Gastroesophageal sphincter (tissue), 3 donors: Measurements from ENCODE around the gene OTOGL.

ENCODE experiments used
- POLR2A ChIP-seq, 2 donors: fragments of 450-650 bp; IDR thresholded peaks; one replicate each; pipeline ENCODE4 v1.6.1; 2017; ENCODE audit warnings: antibody characterized with exemption in 2 of 2, mild to moderate bottlenecking in 2 of 2, moderate library complexity in 1 of 2
- TF ChIP-seq, protein P1 (sequence below), 4 experiments: fragments of 200-600 bp in 2 of 4; fragments of 450-650 bp in 2 of 4; sonication (generic) in 1 of 4; IDR thresholded peaks; one replicate each; pipeline ENCODE4 v1.5.1; 2017 to 2019; ENCODE audit warnings: antibody characterized with exemption in 4 of 4, mild to moderate bottlenecking in 2 of 4, moderate library complexity in 2 of 4

DNA sequence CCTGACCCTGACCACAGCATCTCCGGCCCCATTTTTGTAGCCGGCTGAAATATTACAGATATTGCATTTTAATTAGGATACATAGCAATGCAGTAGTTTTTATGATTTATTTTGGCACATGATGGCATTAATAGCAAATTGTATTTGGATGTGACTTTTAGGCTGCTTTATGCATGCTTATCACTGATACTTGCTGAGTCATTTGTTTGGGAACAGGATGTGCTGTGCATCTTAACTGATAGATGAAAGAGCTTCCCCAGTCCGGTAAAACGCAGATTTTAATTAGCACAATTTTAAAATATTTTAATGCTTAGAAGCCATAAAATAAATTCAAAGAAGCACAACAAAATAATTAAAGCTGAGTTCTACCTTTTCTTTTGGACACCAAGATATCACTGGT is 90.7 kb downstream of the OTOGL start:
- TF ChIP-seq POLR2A (IDR thresholded peaks at IDR 0.05): no peak
- TF ChIP-seq, protein P1, sequence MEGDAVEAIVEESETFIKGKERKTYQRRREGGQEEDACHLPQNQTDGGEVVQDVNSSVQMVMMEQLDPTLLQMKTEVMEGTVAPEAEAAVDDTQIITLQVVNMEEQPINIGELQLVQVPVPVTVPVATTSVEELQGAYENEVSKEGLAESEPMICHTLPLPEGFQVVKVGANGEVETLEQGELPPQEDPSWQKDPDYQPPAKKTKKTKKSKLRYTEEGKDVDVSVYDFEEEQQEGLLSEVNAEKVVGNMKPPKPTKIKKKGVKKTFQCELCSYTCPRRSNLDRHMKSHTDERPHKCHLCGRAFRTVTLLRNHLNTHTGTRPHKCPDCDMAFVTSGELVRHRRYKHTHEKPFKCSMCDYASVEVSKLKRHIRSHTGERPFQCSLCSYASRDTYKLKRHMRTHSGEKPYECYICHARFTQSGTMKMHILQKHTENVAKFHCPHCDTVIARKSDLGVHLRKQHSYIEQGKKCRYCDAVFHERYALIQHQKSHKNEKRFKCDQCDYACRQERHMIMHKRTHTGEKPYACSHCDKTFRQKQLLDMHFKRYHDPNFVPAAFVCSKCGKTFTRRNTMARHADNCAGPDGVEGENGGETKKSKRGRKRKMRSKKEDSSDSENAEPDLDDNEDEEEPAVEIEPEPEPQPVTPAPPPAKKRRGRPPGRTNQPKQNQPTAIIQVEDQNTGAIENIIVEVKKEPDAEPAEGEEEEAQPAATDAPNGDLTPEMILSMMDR (IDR thresholded peaks at IDR 0.05): no peak
